OCI-LY1 (cell line): ENCODE results near the gene KRT8.

Experiments used
- EZH2 ChIP-seq: fragments of 200-600 bp; sonication (generic), shearing (Covaris generic); IDR thresholded peaks from 2 replicates; pipeline ENCODE4 v1.8.0; 2017; ENCODE audit warnings: borderline replicate concordance, mixed run types, mild to moderate bottlenecking, antibody characterized with exemption, low read length, moderate library complexity, mixed read lengths
- TF ChIP-seq, protein P1 (sequence below): fragments of 200-600 bp; sonication (generic), shearing (Covaris generic); IDR thresholded peaks from 2 replicates; pipeline ENCODE4 v1.5.1; 2017; ENCODE audit warnings: mild to moderate bottlenecking, antibody characterized with exemption, low read length, moderate library complexity, mixed read lengths

DNA sequence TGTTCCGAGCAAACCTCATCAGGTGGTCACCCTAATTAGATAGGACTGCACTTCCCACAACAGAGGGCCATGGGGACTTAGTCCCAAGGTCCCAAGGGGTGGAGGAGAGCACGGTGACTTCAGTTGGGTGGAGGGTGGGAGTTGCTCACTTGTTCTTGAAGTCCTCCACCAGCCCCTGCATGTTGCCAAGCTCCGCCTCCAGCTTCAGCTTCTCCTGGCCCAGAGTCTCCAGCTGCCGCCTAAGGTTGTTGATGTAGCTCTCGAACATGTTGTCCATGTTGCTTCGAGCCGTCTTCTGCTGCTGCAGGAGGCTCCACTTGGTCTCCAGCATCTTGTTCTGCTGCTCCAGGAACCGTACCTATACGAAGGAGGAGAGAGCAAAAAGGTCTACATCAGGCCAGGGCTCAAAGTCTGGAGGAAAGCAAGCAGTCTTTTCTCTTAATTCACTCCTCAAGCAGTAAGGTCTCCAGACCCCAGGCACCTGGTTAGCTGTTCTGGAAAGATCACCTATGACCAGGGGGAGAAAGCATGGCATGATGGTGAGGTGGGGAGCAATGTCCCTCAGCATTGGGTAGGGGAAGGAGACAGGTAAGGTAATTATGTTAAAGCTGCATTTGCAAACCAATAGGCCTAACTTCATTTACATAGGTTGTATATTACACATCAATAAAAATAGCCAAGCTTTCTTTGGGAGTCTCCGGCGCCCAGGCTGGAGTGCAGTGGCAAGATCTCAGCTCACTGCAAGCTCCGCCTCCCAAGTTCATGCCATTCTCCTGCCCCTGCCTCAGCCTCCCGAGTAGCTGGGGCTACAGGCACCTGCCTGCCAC, 2.9 kb downstream of the KRT8 start:
- TF ChIP-seq, protein P1, sequence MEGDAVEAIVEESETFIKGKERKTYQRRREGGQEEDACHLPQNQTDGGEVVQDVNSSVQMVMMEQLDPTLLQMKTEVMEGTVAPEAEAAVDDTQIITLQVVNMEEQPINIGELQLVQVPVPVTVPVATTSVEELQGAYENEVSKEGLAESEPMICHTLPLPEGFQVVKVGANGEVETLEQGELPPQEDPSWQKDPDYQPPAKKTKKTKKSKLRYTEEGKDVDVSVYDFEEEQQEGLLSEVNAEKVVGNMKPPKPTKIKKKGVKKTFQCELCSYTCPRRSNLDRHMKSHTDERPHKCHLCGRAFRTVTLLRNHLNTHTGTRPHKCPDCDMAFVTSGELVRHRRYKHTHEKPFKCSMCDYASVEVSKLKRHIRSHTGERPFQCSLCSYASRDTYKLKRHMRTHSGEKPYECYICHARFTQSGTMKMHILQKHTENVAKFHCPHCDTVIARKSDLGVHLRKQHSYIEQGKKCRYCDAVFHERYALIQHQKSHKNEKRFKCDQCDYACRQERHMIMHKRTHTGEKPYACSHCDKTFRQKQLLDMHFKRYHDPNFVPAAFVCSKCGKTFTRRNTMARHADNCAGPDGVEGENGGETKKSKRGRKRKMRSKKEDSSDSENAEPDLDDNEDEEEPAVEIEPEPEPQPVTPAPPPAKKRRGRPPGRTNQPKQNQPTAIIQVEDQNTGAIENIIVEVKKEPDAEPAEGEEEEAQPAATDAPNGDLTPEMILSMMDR, result no peak
- TF ChIP-seq EZH2, result no peak
